ENCODE measurements around the gene ZNF677.
"Not testable (repeated sequence)": the region's sequence is repeated elsewhere in the genome, so short reads cannot be mapped to it uniquely, and the experiment has no call there.

Gene ZNF677

GRCh38 chr19:53192771-53193534 lies 61.7 kb downstream of the ZNF677 start, which contains the start of gene ZNF665:
Gene ZNF665 (minus strand): TSS chr19:53193358. CDS start chr19:53182898, 10,460 bp downstream.
- DNase-seq: peak; percentile 67

- DNase-seq: no peak
Measured at GRCh38 chr19:53190253-53190652, 64.4 kb downstream of the ZNF677 start.

DNA sequence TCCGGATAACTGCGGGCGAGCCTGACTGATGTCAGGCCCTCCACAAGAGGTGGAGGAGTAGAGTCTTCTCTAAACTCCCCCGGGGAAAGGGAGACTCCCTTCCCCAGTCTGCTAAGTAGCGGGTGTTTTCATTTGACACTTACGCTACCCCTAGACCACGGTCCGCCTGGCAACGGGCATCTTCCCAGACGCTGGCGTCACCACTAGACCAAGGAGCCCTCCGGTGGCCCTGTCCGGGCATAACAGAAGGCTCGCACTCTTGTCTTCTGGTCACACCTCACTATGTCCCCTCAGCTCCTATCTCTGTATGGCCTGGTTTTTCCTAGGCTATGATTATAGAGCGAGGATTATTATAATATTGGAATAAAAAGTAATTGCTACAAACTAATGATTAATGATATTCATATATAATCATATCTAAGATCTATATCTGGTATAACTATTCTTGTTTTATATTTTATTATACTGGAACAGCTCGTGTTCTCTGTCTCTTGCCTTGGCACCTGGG lies 64.9 kb downstream of the ZNF677 start:
- not testable (repeated sequence) for DNase-seq
